GM19025 (cell line): ENCODE data around the gene IL16.
"Not testable (repeated sequence)": the region's sequence is repeated elsewhere in the genome, so short reads cannot be mapped to it uniquely, and the experiment has no call there.

ENCODE experiments used
- ATAC-seq: cut with Tn5 transposase; IDR thresholded peaks from one replicate; pipeline ENCODE4 v1.9.1; 2021; ENCODE audit warnings: mild to moderate bottlenecking, low read depth, moderate library complexity; ENCODE audit not compliant: unreplicated experiment

The IL16 gene

DNA sequence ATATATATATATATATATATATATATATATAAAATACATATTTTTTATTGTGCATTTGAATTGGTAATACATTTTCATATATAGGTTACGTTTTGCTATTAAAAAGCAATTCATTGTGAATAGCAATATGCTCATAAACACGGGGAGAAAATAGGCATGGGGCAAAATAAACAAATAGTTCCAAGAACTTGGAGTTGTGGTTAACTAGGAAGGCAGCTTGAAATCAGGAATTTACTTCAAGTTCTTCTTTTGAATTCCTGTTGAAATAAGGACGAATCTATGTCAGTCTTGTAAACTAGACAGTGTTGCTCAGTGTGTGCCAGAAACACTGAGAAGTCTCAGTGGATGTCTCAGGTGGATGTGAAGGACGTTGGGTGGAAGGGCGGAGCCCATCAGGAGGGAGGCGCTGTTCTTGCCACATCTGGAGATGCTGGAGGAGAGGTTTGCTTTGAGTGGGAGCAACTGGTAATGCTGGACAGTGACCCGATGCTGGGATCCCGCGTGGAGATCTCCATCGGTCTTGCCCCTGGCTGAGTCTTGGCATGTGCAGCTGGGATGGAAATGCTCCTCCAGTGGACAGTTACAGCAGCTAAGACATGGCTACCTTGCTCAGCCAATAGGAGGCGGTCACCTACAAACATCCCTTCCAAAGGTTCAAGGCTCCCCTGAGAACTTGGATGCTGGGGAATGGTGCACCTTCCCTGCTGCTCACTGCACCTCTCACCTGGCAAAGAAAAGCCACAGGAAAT lies 2.5 kb downstream of the IL16 start:
- no peak for ATAC-seq

DNA sequence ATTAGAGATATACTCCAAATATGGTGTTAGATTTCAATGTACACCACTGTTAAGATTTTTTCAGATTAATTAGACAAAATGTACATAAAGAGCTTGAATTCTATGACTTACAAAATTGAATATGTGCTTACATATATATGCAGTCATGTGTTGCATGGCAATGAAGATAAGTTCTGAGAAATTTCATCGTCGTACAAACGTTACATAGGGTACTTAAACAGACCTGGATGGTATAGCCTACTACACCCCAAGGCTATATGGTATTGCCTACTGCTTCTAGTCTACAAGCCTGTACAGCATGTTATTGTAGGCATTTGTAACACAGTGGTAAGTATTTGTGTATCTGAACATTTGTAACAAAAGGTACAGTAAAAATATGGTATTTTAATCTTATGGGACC lies 9.3 kb downstream of the IL16 start:
- ATAC-seq: no peak

DNA sequence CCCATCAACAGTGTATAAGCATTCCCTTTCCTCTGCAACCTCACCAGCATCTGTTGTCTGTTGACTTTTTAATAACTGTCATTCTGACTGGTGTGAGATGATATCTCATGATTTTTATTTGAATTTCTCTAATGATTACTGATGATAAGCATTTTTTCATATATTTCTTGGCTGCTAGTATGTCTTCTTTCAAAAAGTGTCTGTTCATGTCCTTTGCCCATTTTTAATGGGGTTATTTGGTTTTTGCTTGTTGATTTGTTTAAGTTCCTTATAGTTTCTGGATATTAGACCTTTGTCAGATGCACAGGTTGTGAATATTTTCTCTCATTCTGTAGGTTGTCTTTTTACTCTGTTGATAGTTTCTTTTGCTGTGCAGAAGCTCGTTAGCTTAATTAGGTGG lies 11.3 kb downstream of the IL16 start:
- ATAC-seq: not testable (repeated sequence)

DNA sequence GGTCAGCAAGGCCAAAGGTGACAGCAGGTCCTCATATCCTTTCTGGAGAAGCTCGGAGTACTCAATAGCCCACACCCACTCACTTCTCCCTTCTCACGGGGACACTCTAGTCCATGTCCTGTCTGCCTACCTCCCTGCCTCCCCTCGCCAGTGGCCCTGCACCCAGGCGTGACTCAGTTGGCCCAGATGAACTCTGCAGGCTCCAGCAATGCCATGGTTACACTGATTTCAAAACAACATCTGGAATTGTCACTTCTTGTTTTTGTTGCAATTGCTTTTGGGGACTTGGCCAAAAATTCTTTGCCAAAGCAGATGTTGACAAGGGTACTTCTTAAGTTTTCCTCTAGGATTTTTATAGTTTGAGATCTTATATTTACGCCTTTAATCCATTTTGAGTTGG lies 13.0 kb downstream of the IL16 start:
- no peak for ATAC-seq

DNA sequence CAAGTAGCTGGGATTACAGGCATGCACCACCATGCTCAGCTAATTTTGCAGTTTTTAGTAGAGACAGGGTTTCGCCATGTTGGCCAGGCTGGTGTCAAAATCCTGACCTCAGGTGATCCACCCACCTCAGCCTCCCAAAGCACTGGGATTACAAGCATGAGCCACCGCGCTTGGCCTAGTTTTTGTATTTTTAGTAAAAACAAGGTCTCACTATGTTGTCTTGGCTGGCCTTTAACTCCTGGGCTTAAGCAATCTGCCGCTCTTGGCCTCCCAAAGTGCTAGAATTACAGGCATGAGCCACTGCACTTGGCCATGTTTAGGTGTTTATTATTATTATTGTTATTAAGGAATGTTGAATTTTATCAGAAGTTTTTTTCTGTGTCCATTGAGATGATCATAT lies 14.7 kb downstream of the IL16 start:
- no peak for ATAC-seq

DNA sequence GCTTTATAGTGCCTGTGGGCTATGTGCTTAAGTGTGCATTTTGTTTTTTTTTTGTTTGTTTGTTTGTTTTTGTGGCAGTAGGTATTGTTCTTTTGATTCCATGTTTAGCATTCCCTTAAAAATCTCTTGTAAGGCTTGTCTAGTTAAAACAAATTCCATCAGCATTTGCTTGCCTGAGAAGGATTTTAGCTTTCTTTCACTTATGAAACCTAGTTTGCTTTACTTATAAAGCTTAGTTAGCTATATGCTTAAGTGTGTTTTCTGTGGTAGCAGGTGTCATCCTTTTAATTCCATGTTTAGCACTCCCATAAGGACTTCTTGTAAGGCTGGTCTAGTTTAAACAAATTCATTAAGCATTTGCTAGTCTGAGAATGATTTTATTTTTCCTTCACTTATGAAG lies 17.3 kb downstream of the IL16 start:
- no peak for ATAC-seq

DNA sequence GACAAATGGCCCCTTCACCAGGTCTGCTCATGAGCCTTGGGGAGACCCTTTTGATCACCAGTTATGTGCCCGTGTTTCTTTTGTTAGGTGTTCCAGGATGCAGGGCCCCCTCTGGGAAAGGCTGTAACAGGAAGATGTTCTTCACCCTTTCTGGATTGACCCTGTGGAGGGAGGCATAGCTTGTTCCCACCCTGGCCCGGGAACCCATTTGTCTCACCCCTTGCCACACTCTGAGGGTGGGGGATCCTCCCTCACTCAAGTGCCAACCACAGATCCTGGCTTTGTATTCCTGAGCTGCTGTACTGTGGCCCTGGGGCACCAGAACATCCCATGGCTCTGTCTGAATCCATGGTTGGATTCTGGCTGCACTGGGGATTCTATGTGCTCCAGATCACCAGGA lies 18.9 kb downstream of the IL16 start:
- ATAC-seq: no peak

DNA sequence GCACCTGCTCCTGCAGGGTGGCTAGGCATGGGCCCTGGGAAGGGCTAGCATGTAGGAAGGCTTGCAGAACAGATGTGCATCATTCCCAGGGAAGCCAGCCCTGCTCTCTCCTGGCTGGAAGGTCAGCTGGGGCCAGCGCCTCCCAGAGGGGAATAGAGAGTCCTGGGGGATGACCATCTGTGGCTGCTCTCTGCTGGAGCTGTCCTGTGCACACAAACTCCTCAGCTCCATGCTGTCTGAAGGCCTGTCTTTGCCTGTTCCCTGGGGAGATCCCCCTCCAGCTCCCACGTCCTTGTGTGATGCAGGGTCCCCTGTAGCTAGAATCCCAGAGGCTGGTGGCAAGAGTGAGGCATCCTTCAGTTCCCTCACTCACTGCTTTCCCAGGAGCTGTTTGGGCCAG lies 19.3 kb downstream of the IL16 start:
- ATAC-seq: no peak

DNA sequence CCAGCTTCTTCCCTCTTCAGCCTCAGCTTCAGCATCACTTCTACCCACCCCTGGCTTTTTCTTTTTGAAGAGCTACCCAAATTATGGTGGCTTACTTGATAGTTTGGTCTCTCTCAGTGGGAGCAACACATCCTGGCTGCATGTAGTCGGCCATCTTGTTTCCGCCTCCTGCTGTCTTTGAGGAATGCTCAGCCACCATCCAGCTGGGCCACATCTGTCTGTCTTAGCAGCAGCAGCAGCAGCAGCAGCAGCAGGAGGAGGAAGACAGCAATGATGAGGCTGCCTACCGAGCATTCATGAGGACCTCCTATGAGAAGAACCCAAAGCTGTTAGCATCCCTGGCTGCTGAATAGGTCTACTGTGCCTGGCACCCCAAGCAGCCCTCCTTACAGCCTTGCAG lies 19.7 kb downstream of the IL16 start:
- no peak for ATAC-seq

DNA sequence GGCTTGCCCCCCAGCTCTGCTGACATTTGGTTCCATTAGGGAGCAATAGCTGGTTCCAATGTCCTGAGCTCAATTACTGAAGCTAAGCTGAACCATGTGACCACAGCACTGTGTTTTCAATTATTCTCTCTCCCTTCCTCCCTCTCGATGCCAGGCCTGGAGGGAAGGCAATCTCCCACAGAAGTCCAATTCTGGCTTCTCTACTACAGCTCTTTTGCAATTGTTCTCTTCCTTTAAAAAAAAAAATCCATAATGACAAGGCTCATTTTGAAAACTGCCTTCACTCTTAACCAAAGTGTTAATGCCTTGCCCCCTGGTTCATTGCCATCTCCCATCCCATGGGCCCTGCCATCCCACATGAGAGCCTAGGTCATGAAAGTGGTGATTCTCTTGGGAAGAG lies 24.8 kb downstream of the IL16 start:
- no peak for ATAC-seq

DNA sequence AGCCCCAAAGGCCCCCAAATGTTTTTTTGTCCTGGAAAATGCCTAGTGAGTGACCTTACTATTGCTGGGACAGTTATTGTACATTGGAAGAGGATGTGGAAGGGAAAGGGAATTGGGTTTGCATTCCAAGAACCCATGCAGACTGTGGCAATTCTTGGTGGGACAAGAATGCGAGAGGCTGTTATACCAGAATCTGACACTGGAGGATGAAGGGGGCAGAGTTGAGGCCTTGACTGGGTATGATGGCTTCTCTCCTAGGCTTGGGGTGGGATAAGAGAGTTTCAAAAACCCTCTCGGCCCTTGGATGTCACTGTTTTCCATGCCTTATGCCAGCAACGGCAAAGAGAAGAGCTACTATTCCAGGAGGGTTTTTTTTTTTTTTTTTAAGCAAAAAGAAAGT lies 25.3 kb downstream of the IL16 start:
- no peak for ATAC-seq

DNA sequence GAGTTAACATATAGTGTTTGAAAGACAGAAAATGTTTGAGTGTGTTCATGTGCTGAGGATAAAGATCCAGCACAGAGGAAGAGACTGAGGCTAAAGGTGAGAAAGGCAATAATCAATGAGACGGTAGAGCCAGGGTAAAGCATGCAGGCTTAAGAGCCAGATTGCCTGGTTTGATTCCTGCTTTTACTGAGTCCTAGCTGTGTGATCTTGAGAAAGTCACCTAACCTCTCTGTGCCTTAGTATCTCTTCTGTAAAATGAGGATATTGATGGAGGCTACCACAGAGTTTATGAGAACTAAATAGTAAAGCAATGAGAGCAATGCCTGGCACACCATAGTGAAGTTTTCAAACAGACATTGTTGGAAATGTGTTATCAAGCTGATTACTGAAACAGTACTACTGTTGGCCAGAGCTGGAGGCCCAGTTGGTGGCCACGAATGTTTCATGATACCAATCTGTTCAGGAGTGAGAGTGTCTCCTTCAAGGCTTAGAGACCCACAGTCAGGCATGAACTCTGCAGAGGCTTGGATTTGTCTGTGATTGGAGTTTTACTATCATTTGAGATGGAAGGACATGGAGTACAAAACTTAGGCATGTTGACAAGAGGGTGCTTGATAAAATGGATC lies 26.8 kb downstream of the IL16 start:
- ATAC-seq: no peak

DNA sequence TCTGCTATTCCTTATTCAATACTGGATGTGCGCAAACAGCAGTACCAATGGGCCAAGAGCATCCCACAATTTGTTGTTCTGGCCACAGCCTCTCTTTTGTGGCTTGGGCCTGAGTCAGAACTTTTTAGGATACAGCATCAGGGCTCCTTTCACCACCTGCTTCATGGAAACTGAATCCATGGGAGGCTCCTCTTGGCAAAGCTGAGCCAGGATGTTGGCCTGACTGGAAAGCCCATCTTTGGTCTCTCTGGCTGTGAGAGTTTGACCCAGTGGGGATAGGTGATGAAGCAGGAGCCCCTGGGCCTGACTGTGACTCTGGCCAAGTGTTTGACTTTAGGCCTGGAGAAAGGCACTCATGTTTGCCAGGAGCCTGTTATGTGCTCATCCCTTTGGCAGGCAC lies 27.6 kb downstream of the IL16 start:
- no peak for ATAC-seq

DNA sequence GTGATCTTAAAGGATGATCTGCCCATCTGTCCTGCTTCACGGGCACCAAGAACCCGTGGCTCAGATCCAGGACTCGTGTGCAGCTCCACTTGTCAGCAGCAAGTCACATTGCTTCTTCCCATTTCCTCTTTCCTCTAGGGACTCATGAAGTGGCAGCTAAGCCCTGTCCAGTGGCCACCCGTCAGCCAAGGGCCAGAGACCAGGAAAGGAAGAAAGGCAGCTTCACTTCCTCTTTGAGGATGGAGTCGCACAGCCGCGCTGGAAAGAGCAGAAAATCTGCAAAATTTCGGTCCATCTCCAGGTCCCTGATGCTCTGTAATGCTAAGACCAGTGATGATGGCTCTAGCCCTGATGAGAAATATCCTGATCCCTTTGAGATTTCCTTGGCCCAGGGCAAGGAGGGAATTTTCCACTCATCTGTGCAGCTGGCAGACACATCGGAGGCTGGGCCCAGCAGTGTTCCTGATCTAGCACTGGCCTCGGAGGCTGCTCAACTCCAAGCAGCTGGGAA lies 28.5 kb downstream of the IL16 start:
- no peak for ATAC-seq

DNA sequence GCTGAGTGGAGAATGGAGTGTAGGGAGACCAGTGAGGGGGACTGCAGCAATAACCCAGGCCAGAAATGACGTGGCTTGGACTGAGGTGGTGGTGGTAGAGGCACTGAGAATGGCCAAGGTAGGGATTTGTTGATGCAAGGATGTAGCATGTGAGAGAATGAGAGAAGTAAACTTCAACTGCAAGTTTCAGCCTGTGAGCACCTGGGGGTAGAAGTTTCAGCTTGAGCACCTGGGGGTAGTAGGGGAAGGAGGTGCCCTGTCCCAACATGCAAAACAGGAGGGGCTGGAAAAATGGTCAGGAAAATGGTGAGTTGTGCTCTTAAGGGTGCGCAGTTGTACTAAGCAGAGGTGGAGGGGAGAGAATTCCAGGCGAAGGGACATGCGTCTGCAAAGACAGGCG lies 31.0 kb downstream of the IL16 start:
- ATAC-seq: no peak

DNA sequence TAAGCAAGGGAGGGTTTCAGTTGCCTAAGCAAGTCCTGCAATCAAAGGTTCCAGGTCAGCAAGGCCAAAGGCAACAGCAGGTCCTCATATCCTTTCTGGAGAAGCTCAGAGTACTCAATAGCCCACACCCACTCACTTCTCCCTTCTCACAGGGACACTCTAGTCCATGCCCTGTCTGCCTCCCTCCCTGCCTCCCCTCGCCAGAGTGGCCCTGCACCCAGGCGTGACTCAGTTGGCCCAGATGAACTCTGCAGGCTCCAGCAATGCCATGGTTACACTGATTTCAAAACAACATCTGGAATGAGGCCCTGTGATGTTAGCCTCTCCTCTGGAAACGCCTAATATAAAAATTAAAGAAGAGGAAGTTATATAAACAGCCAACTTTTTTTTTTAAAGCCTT lies 32.9 kb downstream of the IL16 start:
- no peak for ATAC-seq

DNA sequence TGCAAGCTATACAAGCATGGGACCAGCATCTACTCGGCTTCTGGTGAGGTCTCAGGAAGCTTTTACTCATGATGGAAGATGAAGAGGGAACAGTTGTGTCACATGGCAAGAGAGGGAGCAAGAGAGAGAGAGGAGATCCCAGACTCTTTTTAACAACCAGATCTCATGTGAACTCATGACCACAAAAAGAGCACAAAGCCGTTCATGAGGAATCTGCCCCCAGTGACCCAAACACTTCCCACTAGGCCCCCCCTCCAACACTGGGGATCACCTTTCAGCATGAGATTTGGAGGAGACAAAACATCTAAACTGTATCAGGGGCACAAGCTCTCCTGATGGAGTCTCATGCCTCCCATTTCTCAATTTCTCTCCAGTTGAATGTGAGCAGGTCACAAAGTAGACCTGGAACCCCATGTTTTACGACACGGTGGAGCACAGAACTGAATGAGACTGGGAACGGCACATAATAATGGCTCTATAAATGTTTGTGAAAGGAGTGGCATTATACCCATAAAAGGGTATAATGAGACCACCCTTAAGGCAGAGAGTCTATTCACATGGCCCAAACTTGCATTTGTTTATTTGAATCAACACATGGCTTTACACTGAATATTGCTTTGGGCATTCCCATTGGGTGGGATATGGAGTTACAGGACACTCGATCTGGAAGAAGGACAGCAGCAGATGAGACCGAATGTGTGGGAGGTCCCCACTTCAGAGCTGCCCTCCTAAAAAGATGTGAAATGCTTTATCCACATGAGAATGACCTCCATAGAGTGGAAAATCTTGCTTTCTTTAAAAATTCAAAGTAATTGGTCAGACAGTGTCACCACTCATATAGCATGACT lies 38.8 kb downstream of the IL16 start:
- no peak for ATAC-seq

DNA sequence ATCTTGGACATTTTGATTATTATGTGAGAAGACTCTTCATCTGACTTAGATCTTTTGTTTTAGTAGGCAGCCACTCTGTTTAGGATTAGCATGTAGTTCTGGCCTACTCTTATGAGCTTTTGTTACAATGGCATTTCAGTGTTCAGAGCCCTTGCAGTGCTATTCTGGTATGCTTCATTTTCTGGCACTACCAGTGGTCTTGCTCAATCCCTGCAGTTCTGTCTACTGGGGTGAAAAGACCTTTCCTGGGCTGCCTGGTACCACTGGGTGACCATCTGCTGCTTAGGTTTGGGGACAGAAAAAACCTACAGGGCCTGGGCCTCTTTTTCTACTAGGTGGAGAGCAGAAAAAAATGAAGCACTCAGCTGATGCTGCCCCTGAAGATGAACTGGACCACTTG lies 42.5 kb downstream of the IL16 start:
- ATAC-seq: no peak

DNA sequence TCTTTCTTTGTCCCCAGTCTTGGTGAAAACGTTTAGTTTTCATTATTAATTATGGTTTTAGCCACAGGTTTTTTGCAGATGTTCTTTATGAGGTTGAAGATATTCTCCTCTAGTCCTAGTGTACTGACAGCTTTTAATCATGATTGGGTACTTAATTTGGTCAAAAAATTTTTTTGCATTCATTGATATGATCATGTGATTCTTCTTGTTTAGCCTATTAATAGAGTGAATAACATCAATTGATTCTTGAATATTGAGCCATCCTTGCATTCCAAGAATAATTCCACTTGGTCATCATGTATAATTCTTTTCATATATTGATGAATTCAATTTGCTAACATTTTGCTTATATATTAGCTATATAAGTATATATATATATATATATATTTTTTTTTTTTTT lies 46.1 kb downstream of the IL16 start:
- no peak for ATAC-seq

DNA sequence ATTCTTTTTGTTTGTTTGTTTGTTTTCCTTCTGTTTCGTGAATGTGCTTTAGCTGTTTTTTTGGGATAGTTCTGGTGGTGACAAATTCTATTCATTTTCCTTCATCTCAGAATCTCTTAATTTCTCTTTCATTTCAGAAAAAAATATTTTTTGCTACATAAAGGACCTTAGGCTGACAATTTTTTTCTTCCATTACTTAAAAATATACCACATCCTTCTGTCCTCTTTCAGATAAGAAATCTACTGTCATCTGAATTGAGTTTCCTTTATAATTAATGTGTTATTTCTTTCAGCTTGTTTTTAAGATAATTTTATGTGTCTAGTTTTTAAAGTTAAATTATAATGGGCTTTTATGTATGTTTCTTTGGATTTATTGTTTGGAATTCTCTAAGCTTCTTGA lies 47.6 kb downstream of the IL16 start:
- no peak for ATAC-seq

DNA sequence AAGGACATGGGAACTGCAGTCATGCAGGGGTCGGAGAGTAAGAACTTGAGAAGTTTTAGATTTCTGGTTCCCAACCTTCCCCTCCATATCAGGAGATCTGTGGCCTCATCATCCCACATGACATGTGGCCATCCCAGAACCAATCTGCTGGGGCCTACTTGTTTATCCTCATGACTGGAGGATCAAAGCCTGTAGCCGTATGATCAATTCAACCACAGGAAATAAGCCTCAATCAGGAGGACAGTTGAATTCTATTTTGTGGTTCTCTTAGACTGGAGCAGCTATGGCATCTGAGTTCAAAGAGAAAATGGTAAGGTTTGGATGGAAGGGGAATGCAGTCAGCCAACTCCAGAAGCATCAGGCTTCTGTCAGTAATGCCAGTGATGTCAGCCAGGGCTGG lies 57.2 kb downstream of the IL16 start:
- no peak for ATAC-seq
